Astrocyte of the hippocampus (primary cell): ENCODE data around the gene ESPL1.
"Not testable (repeated sequence)": the region's sequence is repeated elsewhere in the genome, so short reads cannot be mapped to it uniquely, and the experiment has no call there.

Source experiments
- DNase-seq: peaks from one replicate; pipeline ENCODE4 v3.0.0; 2011; ENCODE audit warnings: low read depth, low spot score

ESPL1 gene

DNA sequence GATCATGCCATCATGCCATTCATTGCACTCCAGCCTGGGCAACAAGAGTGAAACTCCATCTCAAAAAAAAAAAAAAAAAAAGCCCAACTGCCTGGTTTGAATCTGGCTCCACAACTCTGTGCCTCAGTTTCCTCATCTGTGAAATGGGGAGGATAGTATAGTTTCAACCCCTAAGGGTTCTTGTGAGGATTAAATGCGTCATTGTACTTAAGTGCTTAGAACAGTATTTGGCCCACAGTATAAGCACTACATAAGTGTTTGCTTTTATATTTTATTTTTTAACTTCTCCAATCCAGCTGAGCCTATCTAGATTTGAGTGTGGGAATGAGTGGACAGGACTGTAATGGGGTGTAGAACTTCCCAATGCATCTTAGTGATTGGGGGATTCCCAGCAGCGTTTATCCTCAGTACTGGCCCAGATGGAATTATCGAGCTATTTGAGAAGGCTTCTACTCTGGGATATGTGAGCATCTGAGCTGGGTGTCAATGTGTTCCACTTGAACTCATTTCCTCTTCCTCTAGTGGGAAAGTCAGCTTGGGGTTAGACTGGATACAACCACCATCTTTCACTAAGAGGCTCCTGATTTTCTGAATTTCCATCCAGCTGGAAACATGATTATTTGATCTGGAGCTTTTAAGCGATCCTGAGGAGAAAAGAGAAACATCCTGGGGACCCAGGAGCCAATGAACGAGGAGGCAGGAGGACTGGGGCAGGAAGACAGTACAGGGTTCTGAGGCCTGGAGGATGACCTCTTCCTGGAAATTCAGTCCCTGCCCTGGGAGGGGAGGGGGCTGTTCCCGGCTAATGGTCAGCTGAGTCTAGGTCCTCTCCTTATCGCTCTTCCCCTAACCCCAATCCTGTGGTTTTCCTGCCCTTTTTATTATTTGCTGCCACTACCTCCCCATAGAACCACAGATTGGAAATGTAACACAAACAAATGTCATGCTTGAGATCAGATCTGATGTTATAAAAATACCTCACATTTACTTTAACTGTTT lies 9.3 kb upstream of the ESPL1 start:
- DNase-seq = no peak

DNA sequence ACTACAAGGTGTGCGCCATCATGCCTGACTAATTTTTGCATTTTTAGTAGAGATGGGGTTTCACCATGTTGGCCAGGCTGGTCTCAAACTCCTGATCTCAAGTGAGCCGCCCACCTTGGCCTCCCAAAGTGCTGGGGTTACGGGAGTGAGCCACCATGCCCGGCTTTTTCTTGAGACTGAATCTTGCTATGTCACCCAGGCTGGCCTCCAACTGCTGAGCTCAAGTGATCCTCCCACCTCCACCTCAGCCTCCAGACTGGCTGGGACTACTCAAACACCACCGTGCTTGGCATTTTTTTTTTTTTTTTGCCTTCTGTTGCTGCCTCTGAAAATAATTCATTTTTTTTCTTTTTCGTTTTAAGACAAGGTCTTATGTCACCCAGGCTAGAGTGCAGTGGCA lies 8.2 kb upstream of the ESPL1 start:
- DNase-seq = no peak

GRCh38 chr12:53265783-53266182 lies 2.3 kb upstream of the ESPL1 start:
- no peak for DNase-seq

DNA sequence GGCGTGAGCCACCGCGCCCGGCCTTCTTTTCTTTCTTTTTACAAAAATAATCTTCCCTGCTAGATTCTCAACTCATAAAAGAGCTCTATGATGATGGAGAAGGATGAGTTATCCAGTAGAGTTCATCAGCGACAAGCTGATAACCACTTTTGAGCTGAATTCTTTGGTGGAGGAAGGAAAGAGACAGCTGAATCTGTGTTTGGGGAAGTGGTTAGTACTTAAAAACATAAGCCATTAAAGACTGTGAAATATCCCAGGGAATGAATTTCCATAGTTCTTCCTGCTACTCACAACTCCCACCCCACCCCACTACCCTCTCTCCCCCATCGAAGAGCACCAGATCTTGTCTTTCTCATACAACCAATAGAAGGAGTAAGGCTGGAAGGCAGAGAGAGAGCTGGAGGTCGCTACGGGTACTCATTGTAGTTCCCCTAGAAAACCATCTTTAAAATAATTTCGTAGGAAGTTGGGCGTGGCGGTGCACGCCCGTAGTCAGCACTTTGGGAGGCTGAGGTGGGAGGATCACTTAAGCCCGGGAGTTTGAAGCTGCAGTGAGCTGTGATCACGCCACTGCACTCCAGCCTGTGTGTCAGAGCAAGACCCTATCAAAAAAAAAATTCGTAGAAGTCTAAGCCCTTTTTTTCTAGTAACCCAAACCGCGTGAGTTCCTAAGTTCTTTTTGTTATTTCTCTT lies 647 bp upstream of the ESPL1 start:
- no peak for DNase-seq

DNA sequence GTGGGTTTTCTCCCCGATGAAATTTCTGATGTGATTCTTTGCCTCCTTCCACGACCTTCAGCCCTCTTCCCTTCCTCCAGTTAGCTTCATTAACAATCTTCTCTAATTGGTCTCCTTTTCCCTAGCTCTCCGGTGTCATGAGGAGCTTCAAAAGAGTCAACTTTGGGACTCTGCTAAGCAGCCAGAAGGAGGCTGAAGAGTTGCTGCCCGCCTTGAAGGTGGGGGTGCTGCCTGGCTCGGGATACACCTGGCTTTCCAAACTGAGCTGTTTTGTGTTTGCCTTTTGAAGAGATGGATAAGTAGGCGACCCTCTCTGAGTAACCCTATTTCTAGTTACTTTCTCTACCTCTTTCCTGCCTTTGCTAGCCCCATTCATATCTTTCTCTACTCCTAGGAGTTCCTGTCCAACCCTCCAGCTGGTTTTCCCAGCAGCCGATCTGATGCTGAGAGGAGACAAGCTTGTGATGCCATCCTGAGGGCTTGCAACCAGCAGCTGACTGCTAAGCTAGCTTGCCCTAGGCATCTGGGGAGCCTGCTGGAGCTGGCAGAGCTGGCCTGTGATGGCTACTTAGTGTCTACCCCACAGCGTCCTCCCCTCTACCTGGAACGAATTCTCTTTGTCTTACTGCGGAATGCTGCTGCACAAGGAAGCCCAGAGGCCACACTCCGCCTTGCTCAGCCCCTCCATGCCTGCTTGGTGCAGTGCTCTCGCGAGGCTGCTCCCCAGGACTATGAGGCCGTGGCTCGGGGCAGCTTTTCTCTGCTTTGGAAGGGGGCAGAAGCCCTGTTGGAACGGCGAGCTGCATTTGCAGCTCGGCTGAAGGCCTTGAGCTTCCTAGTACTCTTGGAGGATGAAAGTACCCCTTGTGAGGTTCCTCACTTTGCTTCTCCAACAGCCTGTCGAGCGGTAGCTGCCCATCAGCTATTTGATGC lies 797 bp downstream of the ESPL1 start:
- DNase-seq = no peak

DNA sequence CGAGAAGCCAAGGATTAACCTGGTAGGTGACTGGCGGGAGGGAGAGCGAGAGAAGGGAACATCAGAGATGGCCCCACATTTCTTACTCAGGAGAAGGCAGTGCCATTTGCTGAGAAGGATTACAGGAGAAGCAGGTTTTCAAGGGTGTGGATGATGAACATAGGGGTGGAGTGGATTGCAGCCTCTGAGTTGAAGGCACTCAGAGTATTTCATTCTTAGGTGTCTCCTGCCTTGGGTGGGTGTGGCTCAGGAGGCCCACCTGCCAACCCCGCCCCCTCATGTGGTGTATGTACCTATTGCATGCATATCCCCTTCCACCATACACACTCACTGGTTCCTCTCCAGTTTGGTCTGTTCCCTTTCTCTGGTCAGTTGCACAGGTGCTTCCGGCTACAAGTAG lies 6.3 kb downstream of the ESPL1 start:
- no peak for DNase-seq

DNA sequence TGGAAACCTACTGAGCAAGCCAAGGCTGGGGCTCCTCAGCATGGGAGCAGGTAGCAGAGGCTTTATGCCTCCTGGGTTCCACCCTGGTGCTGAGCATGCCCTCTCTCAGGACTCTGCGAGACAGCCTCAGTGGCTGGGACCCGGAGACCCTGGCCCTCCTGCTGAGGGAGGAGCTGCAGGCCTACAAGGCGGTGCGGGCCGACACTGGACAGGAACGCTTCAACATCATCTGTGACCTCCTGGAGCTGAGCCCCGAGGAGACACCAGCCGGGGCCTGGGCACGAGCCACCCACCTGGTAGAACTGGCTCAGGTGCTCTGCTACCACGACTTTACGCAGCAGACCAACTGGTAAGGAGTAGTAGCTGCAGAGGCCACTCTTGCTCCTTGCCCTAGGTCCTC lies 8.4 kb downstream of the ESPL1 start:
- DNase-seq = no peak

GRCh38 chr12:53277981-53278380 lies 9.9 kb downstream of the ESPL1 start:
- DNase-seq = no peak

DNA sequence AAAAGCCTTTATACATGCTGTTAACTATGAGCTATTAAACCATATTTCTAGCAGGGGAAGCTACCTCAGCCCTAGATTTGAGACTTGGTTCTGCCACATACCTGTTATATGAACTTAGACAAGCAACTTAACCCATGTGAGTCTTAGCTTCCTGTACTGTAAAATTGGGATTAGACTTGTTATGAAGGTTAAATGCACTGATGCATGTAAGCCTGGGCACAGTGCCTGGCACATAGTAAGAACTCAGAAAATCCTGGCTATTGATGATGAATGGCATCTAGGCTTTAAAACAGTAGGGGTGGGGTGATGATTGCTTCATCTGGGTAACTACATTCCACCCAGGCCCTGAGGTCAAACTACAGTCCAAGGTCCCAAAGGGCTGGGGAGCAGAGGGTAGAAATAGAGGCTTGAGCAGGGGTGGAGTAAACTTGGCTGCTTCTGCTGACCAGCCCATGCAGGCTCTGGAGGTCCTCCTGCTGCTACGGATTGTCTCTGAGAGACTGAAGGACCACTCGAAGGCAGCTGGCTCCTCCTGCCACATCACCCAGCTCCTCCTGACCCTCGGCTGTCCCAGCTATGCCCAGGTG lies 11.3 kb downstream of the ESPL1 start:
- DNase-seq = no peak

DNA sequence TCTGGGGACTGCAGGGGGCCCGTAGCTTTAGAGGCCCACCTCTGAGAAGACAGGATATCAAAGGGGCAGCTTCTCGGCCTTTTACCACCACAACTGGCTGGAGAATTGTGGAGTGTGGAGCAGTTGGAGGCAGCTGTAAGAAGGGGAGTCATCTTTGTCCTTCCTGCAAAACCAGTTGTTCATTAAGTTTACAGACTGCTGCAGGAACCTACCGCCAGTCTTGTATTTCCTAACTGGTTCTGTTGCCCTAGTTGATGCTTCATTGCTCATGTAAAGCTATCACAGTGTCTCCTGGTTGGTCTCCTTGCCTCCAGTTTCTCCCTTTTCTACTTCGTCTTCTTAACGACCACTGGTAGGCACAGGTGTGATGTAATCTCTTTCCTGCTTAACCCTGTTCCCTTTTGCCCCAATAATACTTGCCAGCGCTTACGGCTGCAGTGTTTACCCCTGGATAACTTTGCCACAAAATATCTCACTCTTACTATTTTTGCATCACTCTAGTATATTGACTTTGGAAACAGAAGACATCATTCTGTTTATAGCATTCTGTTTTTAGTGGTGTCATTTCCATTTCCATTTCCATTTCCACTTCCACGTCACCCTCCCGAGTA lies 11.9 kb downstream of the ESPL1 start:
- no peak for DNase-seq

DNA sequence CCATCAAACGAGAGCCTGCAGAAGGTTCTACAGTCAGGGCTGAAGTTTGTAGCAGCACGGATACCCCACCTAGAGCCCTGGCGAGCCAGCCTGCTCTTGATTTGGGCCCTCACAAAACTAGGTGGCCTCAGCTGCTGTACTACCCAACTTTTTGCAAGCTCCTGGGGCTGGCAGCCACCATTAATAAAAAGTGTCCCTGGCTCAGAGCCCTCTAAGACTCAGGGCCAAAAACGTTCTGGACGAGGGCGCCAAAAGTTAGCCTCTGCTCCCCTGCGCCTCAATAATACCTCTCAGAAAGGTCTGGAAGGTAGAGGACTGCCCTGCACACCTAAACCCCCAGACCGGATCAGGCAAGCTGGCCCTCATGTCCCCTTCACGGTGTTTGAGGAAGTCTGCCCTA lies 18.3 kb downstream of the ESPL1 start:
- no peak for DNase-seq

DNA sequence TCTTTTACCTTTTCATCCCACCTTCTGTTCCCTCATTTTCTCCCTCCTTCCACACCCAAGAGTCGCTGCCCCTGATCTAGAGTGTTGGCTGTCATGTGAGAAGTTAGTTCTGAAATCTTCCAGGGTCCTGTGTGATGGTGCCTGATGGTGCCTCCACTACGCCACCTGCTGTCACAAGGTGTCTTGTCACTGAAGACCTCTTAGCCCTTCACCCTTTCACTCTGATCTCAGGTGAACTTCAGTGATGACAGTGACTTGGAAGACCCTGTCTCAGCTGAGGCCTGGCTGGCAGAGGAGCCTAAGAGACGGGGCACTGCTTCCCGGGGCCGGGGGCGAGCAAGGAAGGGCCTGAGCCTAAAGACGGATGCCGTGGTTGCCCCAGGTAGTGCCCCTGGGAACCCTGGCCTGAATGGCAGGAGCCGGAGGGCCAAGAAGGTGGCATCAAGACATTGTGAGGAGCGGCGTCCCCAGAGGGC lies 19.7 kb downstream of the ESPL1 start:
- DNase-seq = peak; percentile 75

DNA sequence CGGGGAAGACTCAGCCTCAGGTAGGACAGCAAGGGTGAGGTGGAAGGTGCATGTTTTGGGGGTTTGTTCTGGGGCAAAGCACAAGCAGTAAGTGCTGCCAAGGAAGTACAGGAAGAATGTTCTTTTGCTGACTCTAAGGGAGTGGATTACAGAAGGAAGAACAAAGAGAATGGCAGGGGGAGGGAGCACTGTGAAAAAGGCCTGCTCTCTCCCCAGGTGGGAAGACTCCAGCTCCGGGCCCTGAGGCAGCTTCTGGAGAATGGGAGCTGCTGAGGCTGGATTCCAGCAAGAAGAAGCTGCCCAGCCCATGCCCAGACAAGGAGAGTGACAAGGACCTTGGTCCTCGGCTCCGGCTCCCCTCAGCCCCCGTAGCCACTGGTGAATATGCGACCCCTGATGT lies 20.2 kb downstream of the ESPL1 start:
- no peak for DNase-seq

GRCh38 chr12:53289891-53290290 lies 21.8 kb downstream of the ESPL1 start:
- no peak for DNase-seq

DNA sequence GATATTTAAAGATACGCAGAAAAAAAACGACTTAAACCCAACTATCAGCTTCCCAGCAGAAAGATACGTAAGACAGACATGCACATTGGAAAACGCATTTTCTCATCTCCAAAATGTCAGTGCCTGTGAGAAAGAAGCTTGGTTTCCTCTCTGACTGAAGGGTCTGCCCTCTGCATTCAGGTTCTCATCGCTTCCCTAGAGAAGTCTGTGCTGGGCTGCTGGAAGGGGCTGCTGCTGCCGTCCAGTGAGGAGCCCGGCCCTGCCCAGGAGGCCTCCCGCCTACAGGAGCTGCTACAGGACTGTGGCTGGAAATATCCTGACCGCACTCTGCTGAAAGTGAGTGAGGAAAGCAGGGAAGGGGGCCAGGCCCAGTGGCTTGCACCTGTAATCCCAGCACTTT lies 22.6 kb downstream of the ESPL1 start:
- DNase-seq = no peak

DNA sequence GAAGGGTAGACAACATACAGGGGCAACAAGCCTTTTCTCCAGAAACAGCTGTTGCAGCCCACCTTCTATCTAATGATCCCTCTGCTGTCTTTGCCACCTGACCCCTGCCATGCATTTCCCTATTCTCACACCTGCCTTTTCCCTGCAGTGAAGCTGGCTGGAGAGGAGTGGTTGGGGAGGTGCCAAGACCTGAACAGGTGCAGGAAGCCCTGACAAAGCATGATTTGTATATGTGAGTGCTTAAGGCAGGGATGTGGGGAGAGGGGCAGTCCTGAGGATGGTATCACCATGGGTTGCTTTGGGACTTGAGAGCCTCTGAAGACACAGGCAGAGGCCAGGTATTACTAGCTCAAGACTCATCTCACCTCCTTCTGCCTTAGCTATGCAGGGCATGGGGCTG lies 24.3 kb downstream of the ESPL1 start:
- DNase-seq = no peak

DNA sequence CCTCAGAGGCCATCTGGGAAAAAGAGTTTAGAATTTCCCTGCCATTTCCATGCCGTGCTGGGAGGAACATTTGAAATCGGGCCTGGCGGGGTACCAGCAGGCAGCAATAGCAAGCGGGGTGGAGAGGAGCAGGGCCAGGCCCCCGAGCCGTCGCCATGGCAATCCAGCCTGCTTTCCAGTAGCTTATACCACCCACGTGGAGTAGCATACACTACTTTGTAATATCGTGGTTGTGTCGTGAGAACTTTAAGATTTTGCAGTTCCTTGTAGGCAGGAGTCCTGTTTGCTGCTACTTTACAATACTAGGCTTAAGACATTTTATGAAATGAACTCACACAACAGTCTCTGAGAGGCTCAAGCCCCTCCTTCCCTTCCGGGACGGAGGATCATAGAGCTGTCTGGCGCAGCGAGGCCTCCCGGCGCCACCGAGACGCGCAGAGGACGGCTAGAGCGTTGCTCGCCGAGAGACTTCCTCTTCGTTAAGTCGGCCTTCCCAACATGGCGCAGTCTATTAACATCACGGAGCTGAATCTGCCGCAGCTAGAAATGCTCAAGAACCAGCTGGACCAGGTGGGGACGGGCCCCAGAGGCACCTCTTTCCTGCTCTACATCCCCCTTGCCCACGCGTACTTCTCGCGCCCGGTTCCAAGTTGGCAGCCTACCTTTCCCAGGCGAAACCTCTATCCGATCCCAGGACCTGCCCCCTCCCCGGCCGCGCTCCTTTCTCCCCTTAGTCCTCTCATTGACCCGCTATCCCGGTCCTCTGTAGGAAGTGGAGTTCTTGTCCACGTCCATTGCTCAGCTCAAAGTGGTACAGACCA lies 27.2 kb downstream of the ESPL1 start, which contains the start of gene PFDN5:
Gene PFDN5, plus strand, starts transcription at position 473 of the 821 bp plus-strand sequence. Its CDS starts 26 bp downstream, at position 499.
- peak; percentile 96 for DNase-seq

DNA sequence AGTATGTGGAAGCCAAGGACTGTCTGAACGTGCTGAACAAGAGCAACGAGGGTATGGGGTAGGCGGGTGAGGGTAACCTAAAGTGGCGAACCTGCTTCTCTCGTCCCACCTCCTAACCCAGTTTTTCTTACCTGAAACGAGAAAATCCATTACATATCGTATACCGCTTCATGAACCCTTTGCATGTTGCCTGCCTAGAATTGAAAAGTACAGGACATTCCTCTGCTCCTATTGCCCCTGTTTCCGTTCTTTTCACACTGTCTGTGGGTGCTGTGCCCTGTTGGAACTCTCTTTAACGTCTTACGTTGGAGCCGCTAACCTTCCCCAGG lies 27.8 kb downstream of the ESPL1 start:
- DNase-seq = no peak

DNA sequence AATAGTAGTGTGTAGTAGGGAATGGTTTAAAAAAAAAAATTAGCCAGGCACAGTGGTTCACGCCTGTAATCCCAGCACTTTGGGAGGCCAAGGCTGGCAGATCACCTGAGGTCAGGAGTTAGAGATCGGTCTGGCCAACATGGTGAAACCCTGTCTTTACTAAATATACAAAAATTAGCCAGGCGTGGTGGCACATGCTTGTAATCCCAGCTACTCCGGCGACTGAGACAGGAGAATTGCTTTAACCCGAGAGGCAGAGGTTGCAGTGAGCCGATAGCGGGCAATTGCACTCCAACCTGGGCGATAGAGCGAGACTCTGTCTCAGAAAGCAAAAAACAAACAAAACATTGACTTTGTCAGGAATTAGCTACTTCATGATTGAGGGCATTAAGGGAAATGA lies 29.0 kb downstream of the ESPL1 start:
- DNase-seq = not testable (repeated sequence)

GRCh38 chr12:53298164-53298563 lies 30.1 kb downstream of the ESPL1 start:
- peak; percentile 19 for DNase-seq
